Astrocyte of the spinal cord (primary cell): ENCODE data around the gene GDF2.

ENCODE experiments used
- DNase-seq: peaks from one replicate; pipeline ENCODE4 v3.0.0; 2011; ENCODE audit warnings: low read depth, low spot score
- H3K4me3 ChIP-seq: 2 replicates; pipeline ENCODE4 v1.5.1; 2011; ENCODE audit warnings: low read depth, mild to moderate bottlenecking, low read length, moderate library complexity
- in situ Hi-C: cut with HindIII; loops from 2 replicates; pipeline ENCODE4 v1.10.0; 2017; ENCODE audit warnings: low sequenced_read_pairs
- TF ChIP-seq, protein P1 (sequence below): IDR thresholded peaks from 2 replicates; pipeline ENCODE4 v1.5.1; 2012; ENCODE audit warnings: low read depth, mild to moderate bottlenecking, low read length, inconsistent platforms

GDF2 gene

DNA sequence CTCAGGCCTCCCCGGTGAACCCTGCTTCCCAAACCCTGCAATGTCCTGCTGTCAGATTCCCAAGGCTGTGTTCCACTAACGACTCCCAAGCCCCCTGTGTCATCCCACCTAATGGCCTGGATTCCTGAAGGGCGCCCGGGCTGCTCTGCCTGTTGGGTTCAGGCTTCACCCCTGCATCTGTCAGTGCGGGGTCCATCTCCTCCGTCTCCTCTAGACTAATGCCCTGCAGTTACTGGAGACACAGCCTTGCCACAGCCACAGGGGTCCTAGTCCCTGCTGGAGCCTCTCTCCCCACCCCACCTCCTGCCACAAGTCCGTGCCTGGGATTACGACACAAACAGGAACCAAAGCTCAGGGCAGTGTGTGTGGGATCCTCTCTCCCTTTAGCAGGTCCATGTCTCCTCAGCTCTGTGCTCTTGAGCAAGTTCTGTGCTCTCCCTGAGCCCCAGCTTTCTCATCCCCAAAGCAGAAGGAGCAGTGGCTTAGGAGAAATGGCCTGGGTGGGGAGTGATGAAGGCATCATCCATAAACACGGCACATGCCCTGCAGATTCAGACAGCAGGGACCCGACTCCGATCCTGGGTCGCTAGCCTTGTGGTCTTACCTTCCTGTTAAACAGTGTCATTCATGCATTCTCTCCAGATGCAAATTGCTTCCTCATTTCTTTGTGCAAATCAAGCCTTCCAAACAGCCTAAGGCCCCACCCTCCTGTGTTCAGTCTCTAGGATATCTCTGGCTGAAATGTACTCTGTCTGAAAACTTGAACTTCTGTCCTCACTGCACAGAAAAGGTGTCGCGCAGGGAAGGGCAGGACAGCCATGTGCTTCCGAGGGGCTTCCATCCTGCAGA, 17.7 kb downstream of the GDF2 start:
- H3K4me3 ChIP-seq: no peak overlapping the region
- no peak for DNase-seq
- TF ChIP-seq, protein P1, sequence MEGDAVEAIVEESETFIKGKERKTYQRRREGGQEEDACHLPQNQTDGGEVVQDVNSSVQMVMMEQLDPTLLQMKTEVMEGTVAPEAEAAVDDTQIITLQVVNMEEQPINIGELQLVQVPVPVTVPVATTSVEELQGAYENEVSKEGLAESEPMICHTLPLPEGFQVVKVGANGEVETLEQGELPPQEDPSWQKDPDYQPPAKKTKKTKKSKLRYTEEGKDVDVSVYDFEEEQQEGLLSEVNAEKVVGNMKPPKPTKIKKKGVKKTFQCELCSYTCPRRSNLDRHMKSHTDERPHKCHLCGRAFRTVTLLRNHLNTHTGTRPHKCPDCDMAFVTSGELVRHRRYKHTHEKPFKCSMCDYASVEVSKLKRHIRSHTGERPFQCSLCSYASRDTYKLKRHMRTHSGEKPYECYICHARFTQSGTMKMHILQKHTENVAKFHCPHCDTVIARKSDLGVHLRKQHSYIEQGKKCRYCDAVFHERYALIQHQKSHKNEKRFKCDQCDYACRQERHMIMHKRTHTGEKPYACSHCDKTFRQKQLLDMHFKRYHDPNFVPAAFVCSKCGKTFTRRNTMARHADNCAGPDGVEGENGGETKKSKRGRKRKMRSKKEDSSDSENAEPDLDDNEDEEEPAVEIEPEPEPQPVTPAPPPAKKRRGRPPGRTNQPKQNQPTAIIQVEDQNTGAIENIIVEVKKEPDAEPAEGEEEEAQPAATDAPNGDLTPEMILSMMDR: no peak
- in situ Hi-C loops: no loop called here

DNA sequence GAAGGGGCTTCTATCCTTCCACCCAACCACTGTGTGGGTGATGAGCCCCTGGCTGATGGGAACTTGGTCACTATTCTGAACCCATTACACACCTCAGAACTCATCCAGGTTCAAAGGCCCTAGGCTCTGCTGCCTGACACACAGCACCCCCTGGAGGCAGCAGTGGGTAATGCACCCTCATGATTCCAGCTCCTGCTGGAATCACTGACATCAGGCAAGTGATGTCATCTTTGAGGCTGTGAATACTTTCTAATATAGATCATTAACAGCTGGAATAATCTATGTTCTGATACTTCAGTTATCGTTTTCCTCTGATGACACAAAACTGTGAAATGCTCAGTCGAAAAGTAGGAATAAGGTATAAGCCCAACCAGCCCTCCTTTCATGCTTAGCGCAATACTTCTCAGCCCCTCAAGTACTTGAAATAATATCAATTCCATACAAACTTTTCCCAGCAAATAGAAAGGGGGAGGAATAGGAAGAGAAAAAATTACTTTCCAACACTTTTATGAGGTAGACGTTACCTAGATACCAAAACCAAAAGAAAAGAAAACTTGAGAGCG, 18.4 kb downstream of the GDF2 start:
- H3K4me3 ChIP-seq: no peak overlapping the region
- TF ChIP-seq, protein P1: peak; percentile 96
- peak; percentile 52 for DNase-seq
- in situ Hi-C loops: no loop called here

DNA sequence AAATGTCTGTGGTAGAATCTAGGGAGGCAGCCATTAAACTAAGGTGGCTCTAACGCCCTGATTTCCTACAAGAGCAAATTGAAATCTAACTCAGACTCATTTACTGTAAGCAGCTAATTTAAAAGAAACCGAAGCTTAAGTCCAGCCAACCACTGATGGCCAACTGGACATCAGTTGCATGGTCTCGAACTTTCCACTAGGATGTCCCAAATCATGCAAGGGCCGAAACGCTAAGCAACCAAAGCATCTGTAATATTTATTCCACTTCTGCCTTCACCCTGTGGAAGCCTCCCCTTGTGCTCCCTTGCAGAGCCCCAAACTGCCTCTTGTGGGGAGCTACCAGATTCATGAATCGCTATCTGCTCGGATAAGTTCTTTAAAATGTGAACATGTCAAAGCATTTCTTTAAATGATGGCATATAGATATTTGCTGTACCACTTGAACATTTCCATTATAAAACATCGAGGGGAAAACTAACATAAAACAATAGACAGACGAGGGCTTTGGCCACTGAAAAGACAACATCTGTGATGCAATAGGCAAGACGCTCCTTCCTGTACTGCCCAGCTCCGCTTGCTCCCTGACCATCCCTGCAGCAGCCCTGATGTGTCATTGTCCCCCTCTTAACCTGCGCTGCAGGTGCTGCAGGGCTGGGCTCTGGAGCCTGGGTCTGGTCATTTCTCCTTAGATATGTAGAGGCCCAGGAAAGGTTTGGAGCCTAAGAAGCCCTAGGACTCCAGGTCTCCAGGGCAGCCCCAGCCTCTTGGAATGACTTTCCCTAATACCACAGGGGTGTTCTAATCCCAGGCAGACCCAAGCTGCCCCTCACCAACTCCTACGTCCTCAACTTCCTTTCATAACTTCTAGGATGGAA, 23.0 kb downstream of the GDF2 start:
- in situ Hi-C loops: no loop called here
- DNase-seq: no peak
- TF ChIP-seq, protein P1: no peak
- no peak overlapping the region for H3K4me3 ChIP-seq

DNA sequence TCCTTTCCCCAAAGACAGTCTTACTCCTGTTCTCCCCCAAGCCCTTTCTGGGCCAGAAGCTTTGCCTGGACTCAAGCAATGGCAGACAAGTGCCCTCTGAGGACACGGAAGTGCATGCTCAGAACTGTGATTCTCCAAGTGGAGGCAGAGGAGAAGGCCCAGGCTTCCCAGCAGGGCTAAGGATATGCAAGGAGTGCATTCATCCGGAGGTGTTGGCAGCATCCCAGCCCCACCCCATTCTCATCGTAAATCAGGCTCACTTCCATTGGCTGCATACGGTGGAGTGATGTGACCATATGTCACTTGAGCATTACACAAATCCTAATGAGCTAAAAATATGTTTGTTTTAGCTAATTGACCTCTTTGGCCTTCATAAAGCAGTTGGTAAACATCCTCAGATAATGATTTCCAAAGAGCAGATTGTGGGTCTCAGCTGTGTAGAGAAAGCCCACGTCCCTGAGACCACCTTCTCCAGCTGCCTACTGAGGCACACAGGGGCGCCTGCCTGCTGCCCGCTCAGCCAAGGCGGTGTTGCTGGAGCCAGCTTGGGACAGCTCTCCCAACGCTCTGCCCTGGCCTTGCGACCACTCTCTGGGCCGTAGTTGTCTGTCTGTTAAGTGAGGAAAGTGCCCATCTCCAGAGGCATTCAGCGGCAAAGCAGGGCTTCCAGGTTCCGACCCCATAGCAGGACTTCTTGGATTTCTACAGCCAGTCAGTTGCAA, 24.5 kb downstream of the GDF2 start:
- no peak overlapping the region for H3K4me3 ChIP-seq
- no peak for DNase-seq
- in situ Hi-C loops: no loop called here
- TF ChIP-seq, protein P1: no peak

DNA sequence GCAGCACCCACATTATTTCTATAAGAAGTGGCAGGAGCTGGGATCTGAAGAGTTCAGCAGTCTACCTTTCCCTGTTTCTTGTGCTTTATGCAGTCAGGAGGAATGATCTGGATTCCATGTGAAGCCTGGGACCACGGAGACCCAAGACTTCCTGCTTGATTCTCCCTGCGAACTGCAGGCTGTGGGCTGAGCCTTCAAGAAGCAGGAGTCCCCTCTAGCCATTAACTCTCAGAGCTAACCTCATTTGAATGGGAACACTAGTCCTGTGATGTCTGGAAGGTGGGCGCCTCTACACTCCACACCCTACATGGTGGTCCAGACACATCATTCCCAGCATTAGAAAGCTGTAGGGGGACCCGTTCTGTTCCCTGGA, 25.0 kb downstream of the GDF2 start:
- no peak for DNase-seq
- in situ Hi-C loops: no loop called here
- H3K4me3 ChIP-seq: no peak overlapping the region
- TF ChIP-seq, protein P1: no peak

DNA sequence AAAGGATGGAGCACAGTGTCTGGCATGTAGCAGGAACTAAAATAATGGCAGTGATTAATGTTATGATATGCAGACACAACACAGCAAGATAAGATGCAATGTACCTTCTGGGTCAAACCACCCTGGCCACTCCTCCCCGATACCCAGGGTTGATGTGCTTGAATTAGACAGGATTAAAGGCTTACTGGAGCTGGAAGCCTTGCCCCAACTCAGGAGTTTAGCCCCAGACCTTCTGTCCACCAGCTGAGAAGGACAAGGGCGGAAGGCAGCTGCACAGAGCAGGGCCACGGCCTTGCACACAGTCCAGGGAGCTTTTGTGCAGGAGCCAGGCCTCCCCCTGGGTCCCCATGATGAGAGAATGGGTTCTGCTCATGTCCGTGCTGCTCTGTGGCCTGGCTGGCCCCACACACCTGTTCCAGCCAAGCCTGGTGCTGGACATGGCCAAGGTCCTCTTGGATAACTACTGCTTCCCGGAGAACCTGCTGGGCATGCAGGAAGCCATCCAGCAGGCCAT, 25.9 kb downstream of the GDF2 start, which contains the start of gene RBP3:
Gene RBP3, plus strand, starts transcription at position 226 of the 514 bp plus-strand sequence. Its CDS starts 122 bp downstream, at position 348.
- no peak for DNase-seq
- TF ChIP-seq, protein P1: no peak
- in situ Hi-C loops: no loop called here

More for the DNA sequence above, 25.9 kb downstream of the GDF2 start, which contains the start of gene RBP3:
- H3K4me3 ChIP-seq: no peak within 1 kb of the TSS
